ENCODE data around the gene MRPL20.

Gene MRPL20

DNA sequence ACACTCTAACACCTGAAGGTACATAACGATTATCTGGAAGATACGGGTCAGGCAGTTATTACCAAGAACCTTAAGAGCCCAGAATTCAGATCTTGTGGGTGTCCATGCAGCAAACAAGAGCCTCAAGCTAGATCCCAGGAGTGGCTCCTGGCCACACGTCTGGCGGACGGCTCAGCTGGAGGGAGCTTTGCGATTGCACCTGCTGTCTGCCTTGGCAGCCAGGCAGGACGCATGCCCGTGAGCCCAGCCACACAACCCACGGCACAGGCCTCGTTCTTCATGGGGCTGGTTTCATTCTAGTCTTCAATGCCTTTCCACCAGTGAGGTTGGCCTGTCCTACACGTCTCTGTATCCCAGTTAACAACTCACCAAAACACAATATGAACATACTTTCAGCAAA is 13.7 kb downstream of the MRPL20 start:
- H3K4me3 ChIP-seq (ENCODE audit: low read depth in 1 of 2, low read length in 1 of 2), result no peak overlapping the region
- peaks cover 90% of the 10 kb centered on the region for H3K36me3 ChIP-seq
- H3K27ac ChIP-seq, result no peak overlapping the region

DNA sequence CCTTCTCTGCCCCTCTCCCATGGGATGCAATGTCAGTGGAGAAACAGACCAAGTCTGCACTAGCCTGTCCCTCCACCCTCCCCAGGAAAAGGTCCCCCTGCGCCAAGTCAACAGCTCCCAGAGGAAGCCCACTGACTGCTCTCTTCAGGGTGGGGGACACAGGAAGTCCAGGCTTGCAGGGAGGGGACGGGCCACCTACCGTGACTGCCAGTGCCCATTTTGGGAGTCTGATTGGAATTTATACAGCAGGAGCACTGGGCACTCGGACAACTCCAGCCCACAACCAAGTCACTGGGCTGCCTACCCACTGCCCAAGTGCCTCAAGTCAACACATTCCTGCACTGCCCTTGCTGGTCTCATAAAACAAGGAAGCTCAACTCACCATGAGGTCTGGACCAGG is 14.1 kb downstream of the MRPL20 start:
- H3K4me3 ChIP-seq (ENCODE audit: low read depth in 1 of 2, low read length in 1 of 2), result no peak overlapping the region
- H3K27me3 ChIP-seq, result no peaks in the 10 kb centered on the region
- H3K36me3 ChIP-seq, result peaks cover 93% of the 10 kb centered on the region
- peaks cover 2 to 5% of the 10 kb centered on the region in 2 experiments for H3K4me1 ChIP-seq (ENCODE audit: control insufficient read depth in 1 of 2, insufficient read depth in 1 of 2, low read depth in 1 of 2, low read length in 1 of 2)
- H3K9me3 ChIP-seq, result no peaks in the 10 kb centered on the region
- no peak overlapping the region for H3K27ac ChIP-seq
- TF ChIP-seq CTCF (IDR thresholded peaks at IDR 0.05), result no peak

More for the DNA sequence above, 13.7 kb downstream of the MRPL20 start:
- TF ChIP-seq CTCF (IDR thresholded peaks at IDR 0.05), result no peak
- Histone ChIP-seq H3K27me3 (no peaks in the 10 kb centered on the region), H3K4me1 (ENCODE audit: control insufficient read depth in 1 of 2, insufficient read depth in 1 of 2, low read depth in 1 of 2, low read length in 1 of 2) (peaks cover 7 to 9% of the 10 kb centered on the region in 2 experiments), H3K9me3 (no peaks in the 10 kb centered on the region)

DNA sequence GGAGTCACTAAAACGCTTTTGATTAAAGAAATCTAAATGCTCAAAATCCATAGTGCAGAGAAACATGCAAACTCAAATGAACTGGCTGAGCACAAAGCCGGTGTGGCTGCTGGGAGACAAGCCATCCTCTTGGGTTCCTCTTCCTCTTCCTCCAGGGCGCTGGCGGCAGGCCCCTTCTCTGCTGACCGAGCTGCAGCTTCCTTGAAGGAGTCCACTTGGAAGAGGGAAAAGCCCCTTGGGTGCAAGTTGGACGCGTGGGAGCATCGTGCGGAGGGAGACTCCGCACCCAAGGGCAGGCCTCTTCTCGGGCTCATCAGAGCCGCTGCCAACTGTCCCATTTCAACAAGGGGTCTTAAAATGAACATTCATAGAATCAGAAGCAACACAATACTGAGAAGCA is 15.9 kb downstream of the MRPL20 start:
- Histone ChIP-seq H3K9me3 (no peaks in the 10 kb centered on the region), H3K36me3 (peaks cover 97% of the 10 kb centered on the region), H3K4me3 (ENCODE audit: low read depth in 1 of 2, low read length in 1 of 2) (no peak overlapping the region), H3K27ac (no peak overlapping the region), H3K4me1 (ENCODE audit: control insufficient read depth in 1 of 2, insufficient read depth in 1 of 2, low read depth in 1 of 2, low read length in 1 of 2) (no peaks in the 10 kb centered on the region), H3K27me3 (no peaks in the 10 kb centered on the region)
- no peak for TF ChIP-seq CTCF (IDR thresholded peaks at IDR 0.05)

DNA sequence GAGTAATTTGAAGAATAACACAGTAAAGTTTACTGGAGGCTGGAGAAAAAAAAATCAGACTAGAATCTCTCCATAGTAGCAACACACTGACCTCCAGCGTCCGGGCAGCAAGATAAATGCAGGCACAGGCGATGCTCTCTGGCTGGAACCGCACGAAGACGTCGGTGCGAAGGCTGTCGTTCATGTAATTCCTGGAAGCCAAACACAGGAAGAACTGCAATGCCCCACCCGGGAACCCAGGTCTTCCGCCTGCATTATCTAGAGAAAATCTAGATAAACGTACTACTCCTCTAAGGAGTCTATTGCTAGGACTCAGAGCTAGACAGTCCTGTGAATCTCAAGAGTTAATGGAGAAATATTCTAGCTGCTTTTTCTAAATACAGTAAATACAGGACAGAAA is 16.4 kb downstream of the MRPL20 start:
- H3K4me3 ChIP-seq (ENCODE audit: low read depth in 1 of 2, low read length in 1 of 2), result no peak overlapping the region
- H3K36me3 ChIP-seq, result peaks cover 100% of the 10 kb centered on the region

DNA sequence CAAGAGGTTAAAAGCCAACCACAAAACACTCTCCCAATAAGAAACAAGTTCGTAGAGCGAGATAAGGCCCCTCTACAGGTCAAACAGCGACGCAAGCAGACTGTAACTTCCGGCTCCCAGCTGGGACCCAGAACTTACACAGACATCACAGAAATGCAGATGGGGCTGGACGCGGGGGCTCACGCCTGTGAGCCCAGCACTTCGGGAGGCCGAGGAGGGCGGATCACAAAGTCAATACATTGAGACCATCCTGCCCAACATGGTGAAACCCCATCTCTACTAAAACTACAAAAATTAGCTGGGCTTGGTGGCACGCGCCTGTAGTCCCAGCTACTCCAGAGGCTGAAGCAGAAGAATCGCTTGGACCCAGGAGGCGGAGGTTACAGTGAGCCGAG is 19.0 kb downstream of the MRPL20 start:
- H3K4me1 ChIP-seq (ENCODE audit: control insufficient read depth in 1 of 2, insufficient read depth in 1 of 2, low read depth in 1 of 2, low read length in 1 of 2), result no peaks in the 10 kb centered on the region
- no peaks in the 10 kb centered on the region for H3K9me3 ChIP-seq
- H3K36me3 ChIP-seq, result peaks cover 81% of the 10 kb centered on the region
- H3K27ac ChIP-seq, result no peak overlapping the region
- no peak overlapping the region for H3K4me3 ChIP-seq (ENCODE audit: low read depth in 1 of 2, low read length in 1 of 2)
- H3K27me3 ChIP-seq, result no peaks in the 10 kb centered on the region
- no peak for TF ChIP-seq CTCF (IDR thresholded peaks at IDR 0.05)

More for the DNA sequence above, 16.4 kb downstream of the MRPL20 start:
- Histone ChIP-seq H3K9me3 (no peaks in the 10 kb centered on the region), H3K27me3 (no peaks in the 10 kb centered on the region), H3K27ac (no peak overlapping the region), H3K4me1 (ENCODE audit: control insufficient read depth in 1 of 2, insufficient read depth in 1 of 2, low read depth in 1 of 2, low read length in 1 of 2) (no peaks in the 10 kb centered on the region)
- TF ChIP-seq CTCF (IDR thresholded peaks at IDR 0.05), result no peak
